Measurements from ENCODE around the gene RIT1.

RIT1 gene

DNA sequence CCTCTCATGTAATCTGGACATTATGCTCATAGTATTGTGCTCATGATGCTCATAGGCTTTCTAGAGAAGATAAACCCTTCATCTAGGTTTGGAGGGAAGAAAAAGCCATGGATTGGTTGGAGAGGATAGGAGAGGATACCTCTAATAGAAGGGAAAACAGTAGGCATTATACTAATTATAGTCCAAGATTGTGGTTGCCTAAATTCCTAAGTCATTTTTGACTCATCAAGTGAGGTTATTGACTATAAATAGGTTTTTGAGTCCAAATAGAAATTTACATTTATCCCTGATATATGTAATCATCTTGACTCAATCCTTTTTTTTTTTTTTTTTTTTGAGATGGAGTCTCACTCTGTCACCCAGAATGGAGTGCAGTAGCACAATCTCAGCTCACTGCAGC is 46.8 kb downstream of the RIT1 start:
- H3K4me3 ChIP-seq, result no peak overlapping the region
- TF ChIP-seq, protein P1, sequence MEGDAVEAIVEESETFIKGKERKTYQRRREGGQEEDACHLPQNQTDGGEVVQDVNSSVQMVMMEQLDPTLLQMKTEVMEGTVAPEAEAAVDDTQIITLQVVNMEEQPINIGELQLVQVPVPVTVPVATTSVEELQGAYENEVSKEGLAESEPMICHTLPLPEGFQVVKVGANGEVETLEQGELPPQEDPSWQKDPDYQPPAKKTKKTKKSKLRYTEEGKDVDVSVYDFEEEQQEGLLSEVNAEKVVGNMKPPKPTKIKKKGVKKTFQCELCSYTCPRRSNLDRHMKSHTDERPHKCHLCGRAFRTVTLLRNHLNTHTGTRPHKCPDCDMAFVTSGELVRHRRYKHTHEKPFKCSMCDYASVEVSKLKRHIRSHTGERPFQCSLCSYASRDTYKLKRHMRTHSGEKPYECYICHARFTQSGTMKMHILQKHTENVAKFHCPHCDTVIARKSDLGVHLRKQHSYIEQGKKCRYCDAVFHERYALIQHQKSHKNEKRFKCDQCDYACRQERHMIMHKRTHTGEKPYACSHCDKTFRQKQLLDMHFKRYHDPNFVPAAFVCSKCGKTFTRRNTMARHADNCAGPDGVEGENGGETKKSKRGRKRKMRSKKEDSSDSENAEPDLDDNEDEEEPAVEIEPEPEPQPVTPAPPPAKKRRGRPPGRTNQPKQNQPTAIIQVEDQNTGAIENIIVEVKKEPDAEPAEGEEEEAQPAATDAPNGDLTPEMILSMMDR (IDR thresholded peaks at IDR 0.05), result no peak
- H3K27ac ChIP-seq, result no peak overlapping the region
- DNase-seq (ENCODE audit: low spot score), result no peak

DNA sequence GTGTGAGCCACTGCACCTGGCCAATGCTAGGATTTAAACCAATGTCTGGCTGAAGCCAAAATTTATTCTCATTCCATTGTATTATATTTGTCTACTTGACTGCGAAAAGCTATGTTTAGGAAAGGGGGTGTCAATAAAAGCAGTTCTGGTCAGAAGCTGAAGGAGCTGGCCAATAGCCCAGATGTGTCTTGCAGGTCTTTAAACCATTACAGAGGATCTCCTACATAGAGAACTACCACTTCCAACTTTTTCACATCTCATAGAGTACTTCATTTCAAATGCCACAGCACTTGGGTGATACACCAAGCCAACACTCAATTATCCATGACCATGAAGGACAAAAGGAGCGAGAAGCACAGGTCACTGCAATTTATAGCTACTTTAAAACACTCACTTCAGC is 49.3 kb downstream of the RIT1 start:
- Histone ChIP-seq H3K4me3 (no peak overlapping the region), H3K27ac (peak overlapping the region; percentile 94 to 96)
- TF ChIP-seq, protein P1 (IDR thresholded peaks at IDR 0.05), result no peak
- no peak for DNase-seq (ENCODE audit: low spot score)

DNA sequence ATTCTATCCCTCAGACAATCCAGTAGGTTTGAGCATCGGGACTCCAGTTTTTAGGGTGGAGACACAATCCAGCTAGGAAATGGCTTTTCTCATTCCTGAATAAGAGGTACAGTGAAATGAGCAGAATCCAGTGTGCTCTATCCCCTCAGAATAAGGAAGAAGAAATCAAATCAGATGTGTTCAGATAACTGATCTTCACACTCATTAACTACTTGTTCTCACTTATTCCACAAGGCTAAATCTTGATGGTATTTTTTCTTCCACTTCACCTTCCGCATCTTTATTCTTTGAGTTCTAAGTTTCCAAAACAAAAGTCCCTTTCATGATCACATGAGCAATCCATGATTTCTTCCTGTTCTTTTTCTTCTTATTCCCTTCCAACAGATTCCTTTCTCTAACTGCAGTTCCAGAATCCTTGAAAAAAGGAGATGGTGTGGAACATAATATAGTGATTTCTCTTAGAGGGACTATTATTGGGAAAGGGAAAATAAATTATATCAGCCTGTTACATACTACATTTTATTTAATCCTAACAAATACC is 50.1 kb downstream of the RIT1 start:
- H3K4me3 ChIP-seq, result peak overlapping the region; percentile 69
- TF ChIP-seq, protein P1 (IDR thresholded peaks at IDR 0.05), result no peak

DNA sequence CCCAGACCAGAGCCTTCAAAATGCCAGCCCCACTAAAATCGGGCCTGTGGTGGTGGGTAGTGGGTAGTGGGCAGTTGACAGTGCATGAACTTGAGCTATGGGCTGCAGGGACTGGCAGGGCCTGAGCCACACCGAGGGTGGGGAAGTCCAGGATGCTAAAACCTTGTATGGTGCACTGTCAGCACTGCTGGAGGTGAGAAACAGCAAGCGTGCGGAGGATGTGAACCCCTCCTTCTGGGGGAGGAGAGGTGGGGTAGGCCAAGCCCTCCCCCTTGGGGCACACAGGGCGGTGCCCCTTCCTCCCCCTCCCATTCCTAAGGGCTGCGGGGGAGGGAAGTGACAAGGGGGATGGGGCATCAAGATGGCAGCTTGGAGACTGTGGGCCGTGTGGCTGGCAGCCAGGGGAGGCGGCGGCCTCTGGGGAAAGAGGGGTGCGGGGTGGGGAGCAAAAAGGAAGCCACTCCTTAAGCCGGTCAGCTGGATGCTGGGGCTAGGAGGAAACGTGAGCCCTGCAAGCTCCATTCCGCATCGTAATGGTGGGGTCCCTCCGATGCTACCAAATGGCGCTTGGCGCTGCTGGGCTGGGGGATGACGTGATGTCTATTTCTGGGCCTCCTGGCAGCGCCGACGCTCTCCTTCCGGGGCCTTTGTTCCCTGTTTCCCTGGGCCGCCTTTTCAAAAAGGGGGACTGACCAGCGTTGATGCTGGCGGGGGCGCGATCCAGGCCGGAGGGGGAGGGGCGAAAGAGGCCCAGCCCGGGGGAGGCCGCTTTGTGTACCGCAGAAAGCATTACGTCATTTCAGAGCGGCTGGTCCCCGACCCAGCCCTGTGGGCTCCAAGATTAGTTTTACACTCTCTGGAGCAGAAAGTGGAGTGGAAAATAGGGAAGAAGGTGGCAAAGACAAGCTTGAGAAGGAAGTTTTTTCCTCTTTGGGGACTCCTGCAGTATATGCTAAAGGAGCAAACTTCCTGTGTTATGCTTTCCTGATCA is 51.0 kb downstream of the RIT1 start:
- Histone ChIP-seq H3K27ac (peak overlapping the region; percentile 94 to 96), H3K4me3 (peak overlapping the region; percentile 69)
- DNase-seq (ENCODE audit: low spot score), result peak; percentile 85
- TF ChIP-seq, protein P1 (IDR thresholded peaks at IDR 0.05), result no peak

More for the DNA sequence above, 50.1 kb downstream of the RIT1 start:
- no peak for DNase-seq (ENCODE audit: low spot score)
- H3K27ac ChIP-seq, result peak overlapping the region; percentile 94 to 96

DNA sequence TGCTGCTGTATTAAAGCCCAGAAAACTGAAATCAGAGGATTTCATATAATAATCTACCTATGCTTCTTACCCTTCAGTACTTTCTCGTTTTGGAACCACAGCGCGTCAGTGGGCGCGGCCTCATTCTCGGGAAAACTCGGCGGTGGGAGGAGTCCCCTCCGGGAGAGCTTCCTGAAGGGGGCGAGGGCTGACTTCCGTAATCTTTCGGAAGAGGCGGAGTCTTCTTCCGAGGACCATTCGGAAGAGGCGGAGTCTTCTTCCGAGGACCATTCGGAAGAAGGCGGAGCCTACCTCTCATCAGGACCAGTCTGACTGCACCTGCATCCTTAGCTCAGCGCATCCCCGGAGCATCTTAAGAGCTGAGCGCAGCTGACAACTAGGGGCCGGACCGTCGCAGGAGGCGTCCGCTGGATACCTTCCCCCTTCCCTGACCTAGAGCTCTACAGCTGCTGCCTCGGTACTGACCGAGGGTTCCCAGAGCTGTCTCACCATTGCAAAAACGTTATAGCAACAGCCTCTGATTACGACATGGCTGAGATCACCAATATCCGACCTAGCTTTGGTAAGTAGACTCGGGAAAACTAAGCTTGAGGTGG is 51.8 kb downstream of the RIT1 start, which contains the start of gene SYT11:
Gene SYT11 (plus strand): TSS at position 334 of the 596 bp plus-strand sequence. CDS start 195 bp downstream, at position 529.
- TF ChIP-seq, protein P1 (IDR thresholded peaks at IDR 0.05), result no peak
- peak; percentile 97 for DNase-seq (ENCODE audit: low spot score)
- Histone ChIP-seq H3K4me3 (peak within 1 kb of the TSS; percentile 69), H3K27ac (peak within 1 kb of the TSS; percentile 94 to 96)

DNA sequence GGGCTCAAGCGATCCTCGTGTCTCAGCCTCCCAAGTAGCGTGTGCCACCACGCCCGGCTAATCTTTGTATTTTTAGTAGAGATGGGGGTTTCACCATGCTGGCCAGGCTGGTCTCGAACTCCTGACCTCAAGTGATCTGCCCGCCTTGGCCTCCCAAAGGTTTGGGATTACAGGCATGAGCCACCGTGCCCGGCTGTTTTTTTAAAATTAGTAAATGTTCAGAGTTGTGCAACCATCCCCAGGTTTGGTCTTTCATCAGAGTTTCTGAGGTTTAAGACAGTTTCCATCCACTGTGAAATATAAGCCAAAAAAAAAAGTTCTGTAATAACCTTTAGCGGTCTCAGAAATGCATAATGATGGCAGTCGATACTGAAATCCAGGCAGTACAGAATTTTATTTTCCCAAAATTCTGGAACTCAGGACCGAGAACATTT is 52.3 kb downstream of the RIT1 start:
- DNase-seq (ENCODE audit: low spot score), result no peak
- H3K4me3 ChIP-seq, result peak overlapping the region; percentile 69
- H3K27ac ChIP-seq, result peak overlapping the region; percentile 94 to 96
- TF ChIP-seq, protein P1 (IDR thresholded peaks at IDR 0.05), result no peak
